ENCODE data around the gene GRAMD1B. TPM values are rescaled to one million over a fixed set of nuclear protein-coding genes. Genes with fewer than 3 reads are reported as not detected.

Gene GRAMD1B
- total RNA-seq, 6 donors from 2014 or later: 5.8 to 132 (median 10.1) TPM

GRCh38 chr11:123416566-123416965, 13.5 kb upstream of the GRAMD1B start:
- DNase-seq (no peak), ATAC-seq (ENCODE audit: low FRiP score in 2 of 2) (no peak)
- no peak for TF ChIP-seq EP300 (IDR thresholded peaks at IDR 0.05)
- no peaks in the 10 kb centered on the region for H3K27me3 ChIP-seq
- H3K4me1 ChIP-seq: no peaks in the 10 kb centered on the region
- no peaks in the 10 kb centered on the region for H3K9me3 ChIP-seq
- H3K4me3 ChIP-seq: no peak overlapping the region
- no peak overlapping the region for H3K27ac ChIP-seq
- H3K36me3 ChIP-seq: no peaks in the 10 kb centered on the region

GRCh38 chr11:123418351-123419114, 11.5 kb upstream of the GRAMD1B start:
- ATAC-seq (ENCODE audit: low FRiP score in 2 of 2): no peak
- DNase-seq: no peak
- no peak overlapping the region for H3K4me3 ChIP-seq

GRCh38 chr11:123419731-123420452, 10.2 kb upstream of the GRAMD1B start:
- DNase-seq (no peak), ATAC-seq (ENCODE audit: low FRiP score in 2 of 2) (no peak)
- H3K9me3 ChIP-seq: no peaks in the 10 kb centered on the region
- no peaks in the 10 kb centered on the region for H3K27me3 ChIP-seq
- no peak overlapping the region for H3K4me3 ChIP-seq
- H3K4me1 ChIP-seq: no peaks in the 10 kb centered on the region
- H3K36me3 ChIP-seq: no peaks in the 10 kb centered on the region
- no peak for TF ChIP-seq CTCF (IDR thresholded peaks at IDR 0.05)
- TF ChIP-seq POLR2A (IDR thresholded peaks at IDR 0.05): no peak
- no peak for TF ChIP-seq EP300 (IDR thresholded peaks at IDR 0.05)
- no peak for TF ChIP-seq POLR2AphosphoS5 (IDR thresholded peaks at IDR 0.05)
- WGBS, 2 donors: 80 to 91% methylated on average over 4 of the region's 4 CpGs
- no peak overlapping the region for H3K27ac ChIP-seq

More at GRCh38 chr11:123418351-123419114, 11.5 kb upstream of the GRAMD1B start:
- H3K27ac ChIP-seq: no peak overlapping the region
- H3K27me3 ChIP-seq: no peaks in the 10 kb centered on the region
- H3K9me3 ChIP-seq: no peaks in the 10 kb centered on the region
- TF ChIP-seq POLR2A (IDR thresholded peaks at IDR 0.05) (no peak), CTCF (IDR thresholded peaks at IDR 0.05) (no peak), POLR2AphosphoS5 (IDR thresholded peaks at IDR 0.05) (no peak), EP300 (IDR thresholded peaks at IDR 0.05) (no peak)
- WGBS, 2 donors: 79 to 82% methylated on average over 4 of the region's 4 CpGs
- H3K4me1 ChIP-seq: no peaks in the 10 kb centered on the region
- no peaks in the 10 kb centered on the region for H3K36me3 ChIP-seq

- WGBS, 2 donors: 35 to 44% methylated on average over 1 of the region's 1 CpG
- DNase-seq: no peak
- Histone ChIP-seq H3K27me3 (no peaks in the 10 kb centered on the region), H3K27ac (no peak overlapping the region), H3K9me3 (no peaks in the 10 kb centered on the region), H3K4me3 (no peak overlapping the region), H3K4me1 (no peaks in the 10 kb centered on the region), H3K36me3 (no peaks in the 10 kb centered on the region)
- no peak for ATAC-seq (ENCODE audit: low FRiP score in 2 of 2)
- no peak for TF ChIP-seq POLR2AphosphoS5 (IDR thresholded peaks at IDR 0.05)
- peak in 1 of 4 donors; percentile 4 for TF ChIP-seq EP300 (IDR thresholded peaks at IDR 0.05)
Observed at GRCh38 chr11:123421589-123421988, 8.5 kb upstream of the GRAMD1B start.

GRCh38 chr11:123425367-123425766, 4.7 kb upstream of the GRAMD1B start:
- no peak overlapping the region for H3K27ac ChIP-seq
- peaks cover 3 to 8% (median 4%) of the 10 kb centered on the region in 4 donors for H3K4me1 ChIP-seq
- DNase-seq: no peak
- TF ChIP-seq CTCF (IDR thresholded peaks at IDR 0.05) (no peak), EP300 (IDR thresholded peaks at IDR 0.05) (no peak), POLR2A (IDR thresholded peaks at IDR 0.05) (no peak), POLR2AphosphoS5 (IDR thresholded peaks at IDR 0.05) (no peak)
- H3K9me3 ChIP-seq: no peaks in the 10 kb centered on the region
- WGBS, 2 donors: 67 to 77% methylated on average over 4 of the region's 4 CpGs
- H3K4me3 ChIP-seq: no peak overlapping the region
- H3K36me3 ChIP-seq: no peaks in the 10 kb centered on the region
- peaks cover 0 to 1% (median 0%) of the 10 kb centered on the region in 4 donors for H3K27me3 ChIP-seq
- ATAC-seq (ENCODE audit: low FRiP score in 2 of 2): no peak
